Spleen (tissue), 11 donors: Measurements from ENCODE around the gene EHMT1. TPM values are rescaled to one million over a fixed set of nuclear protein-coding genes. Genes with fewer than 3 reads are reported as not detected.
A peak's percentile ranks its signal among the peaks of the same experiment; 100 is the strongest.

Source experiments
- DNase-seq: peaks from one replicate; pipeline ENCODE4 v3.0.0-alpha.2; 2020
- H3K27ac ChIP-seq, 8 donors: fragments of 200-600 bp; sonication (generic) in 7 of 8; 1 replicate in 4 of 8; 2 replicates in 4 of 8; pipeline versions ENCODE4 v1.5.0 to v1.8.0; 2016 to 2021; ENCODE audit warnings: inconsistent platforms in 4 of 8, mild to moderate bottlenecking in 4 of 8, moderate library complexity in 1 of 8
- H3K27me3 ChIP-seq, 7 donors: fragments of 200-600 bp; sonication (generic) in 6 of 7; replicated peaks in 1 of 7; 1 replicate in 4 of 7; 2 replicates in 3 of 7; pipeline versions ENCODE4 v1.5.0 to v1.8.0; 2016 to 2021; ENCODE audit warnings: inconsistent platforms in 3 of 7, mild to moderate bottlenecking in 1 of 7
- H3K36me3 ChIP-seq, 6 donors: fragments of 200-600 bp; sonication (generic) in 5 of 6; 1 replicate in 4 of 6; 2 replicates in 2 of 6; pipeline versions ENCODE4 v1.5.0 to v1.8.0; 2016 to 2021; ENCODE audit warnings: inconsistent platforms in 2 of 6
- H3K4me1 ChIP-seq, 6 donors: fragments of 200-600 bp; sonication (generic) in 5 of 6; 1 replicate in 3 of 6; 2 replicates in 3 of 6; pipeline versions ENCODE4 v1.5.0 to v1.8.0; 2016 to 2021; ENCODE audit warnings: inconsistent platforms in 3 of 6
- H3K4me3 ChIP-seq, 8 donors: fragments of 200-600 bp; sonication (generic) in 7 of 8; 1 replicate in 4 of 8; 2 replicates in 4 of 8; pipeline versions ENCODE4 v1.5.0 to v1.8.0; 2016 to 2021; ENCODE audit warnings: inconsistent platforms in 4 of 8, mild to moderate bottlenecking in 4 of 8, moderate library complexity in 2 of 8
- H3K9me3 ChIP-seq, 8 donors: fragments of 200-600 bp; sonication (generic) in 7 of 8; 1 replicate in 4 of 8; 2 replicates in 4 of 8; pipeline versions ENCODE4 v1.5.0 to v1.8.0; 2016 to 2021; ENCODE audit warnings: inconsistent platforms in 4 of 8
- POLR2A ChIP-seq, 3 donors: fragments of 450-650 bp; IDR thresholded peaks; one replicate each; pipeline ENCODE4 v1.5.1; 2017; ENCODE audit warnings: antibody characterized with exemption in 3 of 3, mild to moderate bottlenecking in 1 of 3
- POLR2AphosphoS5 ChIP-seq, 3 donors: sonication (generic); formaldehyde crosslinking; IDR thresholded peaks; one replicate each; pipeline ENCODE4 v1.5.1; 2017; ENCODE audit warnings: antibody characterized with exemption in 3 of 3
- WGBS, 5 donors: extraction: QIAGEN DNeasy Blood & Tissue Kit in 3 of 5; methylation state at CpG; one replicate each; pipeline versions ENCODE4 v1.1.5 to v1.1.7; 2013 to 2018; 5-methylcytosine and 5-hydroxymethylcytosine counted together
- intact Hi-C: fragments of 100-400 bp; cut with DNase I; formaldehyde crosslinking; loops from one replicate; pipeline ENCODE4 v1.15.0; 2023; ENCODE audit warnings: low total_unique reads
- polyA plus RNA-seq, 3 donors: library from polyadenylated mRNA; stranded (reverse); fragments of 200-250 nt; gene quantifications; one replicate each; pipeline ENCODE4 v1.2.1, GENCODE V29; 2013
- total RNA-seq, 7 donors: library from RNA; depleted of rRNA in 3 of 7; stranded (reverse); fragments of >200 nt in 3 of 7; fragmentation: NEBNext Ultra II Directional in 4 of 7; extraction: Animal tissue kit (Norgen Biotek cat#: 25700) in 4 of 7; gene quantifications; one replicate each; pipeline versions ENCODE4 v1.1.0 to v1.2.1, GENCODE V29; 2016 to 2021
- TF ChIP-seq, protein P1 (sequence below), 11 experiments: fragments of 200-600 bp in 7 of 11; fragments of 450-650 bp in 4 of 11; sonication (generic) in 4 of 11; IDR thresholded peaks in 8 of 11; conservative IDR thresholded peaks in 3 of 11; 1 replicate in 7 of 11; 2 replicates in 4 of 11; pipeline versions ENCODE4 v1.4.0 to v1.8.0; 2016 to 2021; ENCODE audit warnings: antibody characterized with exemption in 11 of 11, inconsistent platforms in 4 of 11, mild to moderate bottlenecking in 1 of 11
- donor health status: healthy with polysubstance abuse.
- donor health status: DM: no; HTN: no; CAD: no; lungs with moderate emphysema.
- donor health status: DM: no; HTN: no; CAD: no.
- donor health status: Bipolar disorder and iron deficiency.
- donor health status: healthy.
- donor health status: DM: no; HTN: no; CAD: no.
- donor health status: DM: yes; HTN: yes; CAD: no.

EHMT1 gene
- total and polyA plus RNA-seq, 10 donors, result 35.5 to 163 (median 122) TPM

DNA sequence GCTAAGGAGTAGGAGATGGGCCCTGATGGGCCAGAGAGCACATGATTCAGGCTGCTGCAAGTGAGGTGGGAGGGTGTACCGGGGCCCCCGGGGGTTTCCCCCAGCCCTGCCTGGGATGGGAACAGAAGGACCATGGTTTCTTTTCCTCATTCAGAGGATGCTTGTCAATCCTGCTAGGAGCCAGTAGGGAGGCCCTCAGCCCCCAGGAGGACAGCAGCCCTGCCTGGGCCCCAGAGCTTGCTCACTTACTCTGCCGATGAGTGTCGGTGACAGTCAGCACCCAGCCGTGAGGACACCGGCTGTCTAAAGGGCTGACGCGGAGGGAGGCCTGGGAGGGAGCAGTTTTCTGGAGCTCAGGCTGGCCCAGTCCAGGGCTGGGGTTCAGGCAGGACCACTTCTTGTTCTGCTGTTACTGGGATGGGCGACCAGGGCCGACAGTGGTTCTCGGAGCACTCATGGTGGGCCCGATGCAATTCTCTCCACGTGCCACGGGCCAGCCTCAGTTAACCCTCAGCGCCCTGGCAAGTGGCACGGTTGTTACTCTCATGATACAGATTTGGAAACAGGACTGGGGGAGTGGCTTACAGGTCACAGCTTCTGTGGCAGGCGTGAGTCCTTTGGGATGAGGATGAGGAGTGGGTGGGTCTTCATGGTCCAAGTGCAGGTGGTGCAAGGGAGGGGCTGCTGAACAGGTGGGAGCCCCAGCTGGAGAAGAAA lies 11.5 kb upstream of the EHMT1 start:
- Histone ChIP-seq H3K9me3 (no peaks in the 10 kb centered on the region), H3K27ac (peak overlapping the region in 7 of 8 donors; percentile 36 to 98 (median 96)), H3K4me1 (peaks cover 24 to 90% (median 60%) of the 10 kb centered on the region in 6 donors), H3K36me3 (peaks cover 0 to 18% (median 0%) of the 10 kb centered on the region in 6 donors), H3K4me3 (peak overlapping the region in 7 of 8 donors; percentile 70 to 97 (median 92)), H3K27me3 (no peaks in the 10 kb centered on the region)
- no peak for TF ChIP-seq POLR2A (IDR thresholded peaks at IDR 0.05)
- peak in 1 of 3 donors; percentile 22 for TF ChIP-seq POLR2AphosphoS5 (IDR thresholded peaks at IDR 0.05)
- WGBS, 5 donors, result 51 to 73% (median 58%) methylated on average over 16 to 17 of the region's 17 CpGs
- intact Hi-C loops, result no loop called here
- DNase-seq, result peak; percentile 85

GRCh38 chr9:137610944-137611343 lies 7.9 kb upstream of the EHMT1 start:
- DNase-seq, result no peak
- WGBS, 5 donors, result 85 to 90% (median 88%) methylated on average over 5 to 6 of the region's 6 CpGs
- TF ChIP-seq, protein P1, sequence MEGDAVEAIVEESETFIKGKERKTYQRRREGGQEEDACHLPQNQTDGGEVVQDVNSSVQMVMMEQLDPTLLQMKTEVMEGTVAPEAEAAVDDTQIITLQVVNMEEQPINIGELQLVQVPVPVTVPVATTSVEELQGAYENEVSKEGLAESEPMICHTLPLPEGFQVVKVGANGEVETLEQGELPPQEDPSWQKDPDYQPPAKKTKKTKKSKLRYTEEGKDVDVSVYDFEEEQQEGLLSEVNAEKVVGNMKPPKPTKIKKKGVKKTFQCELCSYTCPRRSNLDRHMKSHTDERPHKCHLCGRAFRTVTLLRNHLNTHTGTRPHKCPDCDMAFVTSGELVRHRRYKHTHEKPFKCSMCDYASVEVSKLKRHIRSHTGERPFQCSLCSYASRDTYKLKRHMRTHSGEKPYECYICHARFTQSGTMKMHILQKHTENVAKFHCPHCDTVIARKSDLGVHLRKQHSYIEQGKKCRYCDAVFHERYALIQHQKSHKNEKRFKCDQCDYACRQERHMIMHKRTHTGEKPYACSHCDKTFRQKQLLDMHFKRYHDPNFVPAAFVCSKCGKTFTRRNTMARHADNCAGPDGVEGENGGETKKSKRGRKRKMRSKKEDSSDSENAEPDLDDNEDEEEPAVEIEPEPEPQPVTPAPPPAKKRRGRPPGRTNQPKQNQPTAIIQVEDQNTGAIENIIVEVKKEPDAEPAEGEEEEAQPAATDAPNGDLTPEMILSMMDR (IDR thresholded peaks at IDR 0.05 in 8 of 11, conservative IDR thresholded peaks at IDR 0.05 in 3 of 11), result no peak
- TF ChIP-seq POLR2A (IDR thresholded peaks at IDR 0.05), result no peak
- no peak for TF ChIP-seq POLR2AphosphoS5 (IDR thresholded peaks at IDR 0.05)
- Histone ChIP-seq H3K4me3 (no peak overlapping the region), H3K27ac (peak overlapping the region in 2 of 8 donors; percentile 56 to 61), H3K4me1 (peaks cover 27 to 81% (median 59%) of the 10 kb centered on the region in 6 donors), H3K36me3 (peaks cover 0 to 53% (median 29%) of the 10 kb centered on the region in 6 donors), H3K27me3 (no peaks in the 10 kb centered on the region), H3K9me3 (no peaks in the 10 kb centered on the region)
- intact Hi-C loops, result no loop called here

DNA sequence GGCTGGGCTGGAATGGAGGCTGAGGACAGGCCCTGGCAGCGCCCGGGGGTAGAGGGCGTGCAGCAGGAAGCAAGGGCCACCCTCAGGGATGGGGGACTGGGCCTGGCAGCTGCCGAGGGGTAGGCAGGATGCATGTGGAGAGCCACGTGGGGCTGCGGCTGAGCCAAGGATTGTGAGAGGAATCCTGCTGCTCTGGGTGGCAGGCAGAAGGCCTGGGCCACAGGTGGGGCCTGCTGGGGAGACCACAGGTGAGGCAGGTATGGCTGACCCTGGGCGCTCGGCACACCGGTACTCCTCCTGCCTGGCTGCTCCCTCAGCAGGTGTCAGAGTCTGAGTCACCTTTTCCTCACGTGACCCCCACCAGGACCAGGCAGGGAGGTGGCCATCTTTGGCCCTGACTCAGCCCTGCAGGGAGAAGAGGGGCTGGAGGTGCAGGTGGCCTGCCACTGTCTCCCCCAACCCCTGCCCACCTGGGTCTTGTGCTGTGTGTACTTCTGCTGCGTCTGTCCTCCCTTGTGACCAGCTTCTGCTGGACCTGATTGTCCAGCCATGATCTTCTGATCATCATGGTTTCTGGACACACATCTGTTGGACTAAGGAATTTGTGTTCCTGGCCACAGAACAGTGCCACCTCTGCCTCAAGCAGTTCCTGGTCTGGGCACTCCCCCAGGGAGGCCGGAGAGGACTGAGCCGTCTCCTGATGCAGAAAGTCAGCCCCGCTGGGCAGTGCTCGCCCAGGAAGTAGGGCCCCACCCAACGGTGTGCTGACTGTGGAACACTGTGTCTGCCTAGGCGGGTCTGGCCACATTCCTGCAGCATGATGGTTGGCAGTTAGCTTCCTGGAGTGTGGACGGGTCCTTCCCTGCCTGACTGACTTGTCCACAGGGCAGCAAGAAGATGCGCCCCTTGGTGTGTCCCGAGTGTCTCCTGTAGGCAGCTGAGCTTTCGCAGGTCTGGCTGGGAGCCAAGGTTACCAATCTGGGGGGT lies 6.9 kb upstream of the EHMT1 start:
- intact Hi-C loops, result no loop called here
- peaks cover 0 to 63% (median 29%) of the 10 kb centered on the region in 6 donors for H3K36me3 ChIP-seq
- TF ChIP-seq, protein P1 (IDR thresholded peaks at IDR 0.05 in 8 of 11, conservative IDR thresholded peaks at IDR 0.05 in 3 of 11), result no peak
- peak; percentile 35 to 70 (median 60) for TF ChIP-seq POLR2AphosphoS5 (IDR thresholded peaks at IDR 0.05)
- no peaks in the 10 kb centered on the region for H3K27me3 ChIP-seq
- peak overlapping the region in 4 of 8 donors; percentile 9 to 61 (median 38) for H3K27ac ChIP-seq
- 41 to 54% (median 44%) methylated on average over 18 to 21 of the region's 21 CpGs for WGBS, 5 donors
- H3K4me3 ChIP-seq, result no peak overlapping the region
- DNase-seq, result no peak
- H3K4me1 ChIP-seq, result peaks cover 20 to 80% (median 57%) of the 10 kb centered on the region in 6 donors
- no peaks in the 10 kb centered on the region for H3K9me3 ChIP-seq

DNA sequence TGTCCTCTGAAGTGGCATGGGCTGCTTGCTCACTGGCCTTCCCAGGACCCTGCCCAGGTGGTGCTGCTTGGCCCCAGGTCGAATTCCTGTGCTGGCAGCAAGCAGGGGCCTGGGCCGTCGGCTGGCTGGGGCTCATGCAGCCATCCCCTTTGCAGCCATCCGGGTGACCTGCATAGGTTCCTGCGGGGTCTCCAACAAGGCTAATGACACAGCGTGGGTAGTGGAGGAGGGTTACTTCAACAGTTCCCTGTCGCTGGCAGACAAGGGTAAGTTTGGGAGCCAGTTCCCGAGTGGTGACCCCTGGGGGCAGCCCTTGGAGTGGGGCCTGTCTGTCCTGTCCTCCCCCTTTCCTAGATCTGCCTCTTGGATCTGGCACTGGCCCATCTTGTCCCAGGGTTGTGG lies 6.1 kb upstream of the EHMT1 start:
- DNase-seq, result no peak
- H3K36me3 ChIP-seq, result peaks cover 0 to 70% (median 29%) of the 10 kb centered on the region in 6 donors
- TF ChIP-seq POLR2A (IDR thresholded peaks at IDR 0.05) (no peak), POLR2AphosphoS5 (IDR thresholded peaks at IDR 0.05) (peak in 1 of 3 donors; percentile 24)
- TF ChIP-seq, protein P1 (IDR thresholded peaks at IDR 0.05 in 8 of 11, conservative IDR thresholded peaks at IDR 0.05 in 3 of 11), result no peak
- peak overlapping the region in 3 of 8 donors; percentile 21 to 61 (median 56) for H3K27ac ChIP-seq
- H3K9me3 ChIP-seq, result no peaks in the 10 kb centered on the region
- no peak overlapping the region for H3K4me3 ChIP-seq
- H3K27me3 ChIP-seq, result no peaks in the 10 kb centered on the region
- intact Hi-C loops, result no loop called here
- peaks cover 17 to 80% (median 57%) of the 10 kb centered on the region in 6 donors for H3K4me1 ChIP-seq
- WGBS, 5 donors, result 70 to 83% (median 80%) methylated on average over 8 of the region's 8 CpGs
